B cell (primary cell): ENCODE data around the gene PTPN23.

Source experiments
- CTCF ChIP-seq: fragments of 200-600 bp; IDR thresholded peaks from one replicate; pipeline ENCODE4 v1.8.0; 2022; ENCODE audit warnings: antibody characterized with exemption, mild to moderate bottlenecking
- EZH2 ChIP-seq: IDR thresholded peaks from 2 replicates; pipeline ENCODE4 v1.6.1; 2012; ENCODE audit warnings: borderline replicate concordance, low read depth, mild to moderate bottlenecking, moderate library complexity, low read length; ENCODE audit not compliant: insufficient read depth, poor library complexity, severe bottlenecking

GRCh38 chr3:47414666-47415587, 34.1 kb downstream of the PTPN23 start:
- no peak for TF ChIP-seq EZH2
- no peak for TF ChIP-seq CTCF
